ENCODE results near the gene ABCG1. TPM values are rescaled to one million over a fixed set of nuclear protein-coding genes. Genes with fewer than 3 reads are reported as not detected.

The ABCG1 gene
- total RNA-seq, 6 experiments from 2014 or later: 3.3 to 9.8 (median 4.8) TPM

DNA sequence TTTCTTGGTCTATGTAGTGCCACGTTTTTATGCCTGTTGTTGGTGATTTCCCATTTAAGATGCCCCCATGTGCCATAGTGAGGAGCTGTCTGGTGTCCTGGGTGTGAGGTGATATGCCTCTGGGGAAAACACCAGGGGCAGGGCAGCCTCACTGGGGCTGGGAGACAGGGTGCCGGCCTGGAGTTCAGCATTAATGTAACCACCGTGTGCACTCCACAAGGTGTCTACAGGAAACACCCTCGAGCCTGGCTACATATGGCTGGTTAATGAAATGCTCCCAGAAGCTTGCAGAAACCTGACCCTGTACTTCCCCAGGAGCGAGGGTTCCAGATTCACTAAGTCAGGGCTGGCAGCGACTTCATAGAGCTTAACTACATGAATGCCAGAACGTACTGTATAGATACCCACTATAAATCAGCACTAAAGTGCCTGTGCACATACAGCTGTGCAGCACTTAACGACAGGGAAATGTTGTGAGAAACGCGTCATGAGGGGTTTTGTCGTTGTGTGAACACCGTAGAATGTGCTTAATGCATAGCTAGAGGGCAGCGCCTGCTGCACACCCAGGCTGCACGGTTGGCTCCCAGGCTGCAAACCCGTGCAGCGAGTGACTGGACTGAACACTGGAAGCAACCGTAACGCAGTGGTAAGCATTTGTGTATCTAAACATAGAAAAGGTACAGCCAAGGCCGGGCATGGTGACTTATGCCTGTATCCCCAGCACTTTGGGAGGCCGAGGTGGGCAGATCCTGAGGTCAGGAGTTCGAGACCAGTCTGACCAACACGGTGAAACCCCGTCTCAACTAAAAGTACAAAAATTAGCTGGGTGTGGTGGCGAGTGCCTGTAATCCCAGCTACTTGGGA lies 121.5 kb downstream of the ABCG1 start:
- DNase-seq (peak in 1 of 3 donors; percentile 23), ATAC-seq (no peak)
- no peak overlapping the region for H3K4me3 ChIP-seq
- H3K9me3 ChIP-seq: no peaks in the 10 kb centered on the region
- intact Hi-C loops (cut with DNase I): no loop called here
- no peaks in the 10 kb centered on the region for H3K36me3 ChIP-seq
- H3K4me1 ChIP-seq: no peaks in the 10 kb centered on the region
- WGBS (ENCODE audit: insufficient coverage, low coverage, low lambda C conversion rate, missing lambda C conversion rate): 85% methylated on average over 19 of the region's 24 CpGs
- TF ChIP-seq, protein P1, sequence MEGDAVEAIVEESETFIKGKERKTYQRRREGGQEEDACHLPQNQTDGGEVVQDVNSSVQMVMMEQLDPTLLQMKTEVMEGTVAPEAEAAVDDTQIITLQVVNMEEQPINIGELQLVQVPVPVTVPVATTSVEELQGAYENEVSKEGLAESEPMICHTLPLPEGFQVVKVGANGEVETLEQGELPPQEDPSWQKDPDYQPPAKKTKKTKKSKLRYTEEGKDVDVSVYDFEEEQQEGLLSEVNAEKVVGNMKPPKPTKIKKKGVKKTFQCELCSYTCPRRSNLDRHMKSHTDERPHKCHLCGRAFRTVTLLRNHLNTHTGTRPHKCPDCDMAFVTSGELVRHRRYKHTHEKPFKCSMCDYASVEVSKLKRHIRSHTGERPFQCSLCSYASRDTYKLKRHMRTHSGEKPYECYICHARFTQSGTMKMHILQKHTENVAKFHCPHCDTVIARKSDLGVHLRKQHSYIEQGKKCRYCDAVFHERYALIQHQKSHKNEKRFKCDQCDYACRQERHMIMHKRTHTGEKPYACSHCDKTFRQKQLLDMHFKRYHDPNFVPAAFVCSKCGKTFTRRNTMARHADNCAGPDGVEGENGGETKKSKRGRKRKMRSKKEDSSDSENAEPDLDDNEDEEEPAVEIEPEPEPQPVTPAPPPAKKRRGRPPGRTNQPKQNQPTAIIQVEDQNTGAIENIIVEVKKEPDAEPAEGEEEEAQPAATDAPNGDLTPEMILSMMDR (IDR thresholded peaks at IDR 0.05): no peak
- TF ChIP-seq POLR2A (IDR thresholded peaks at IDR 0.05): no peak
- H3K27me3 ChIP-seq: peaks cover 0 to 5% of the 10 kb centered on the region in 2 donors
- no peak overlapping the region for H3K27ac ChIP-seq

DNA sequence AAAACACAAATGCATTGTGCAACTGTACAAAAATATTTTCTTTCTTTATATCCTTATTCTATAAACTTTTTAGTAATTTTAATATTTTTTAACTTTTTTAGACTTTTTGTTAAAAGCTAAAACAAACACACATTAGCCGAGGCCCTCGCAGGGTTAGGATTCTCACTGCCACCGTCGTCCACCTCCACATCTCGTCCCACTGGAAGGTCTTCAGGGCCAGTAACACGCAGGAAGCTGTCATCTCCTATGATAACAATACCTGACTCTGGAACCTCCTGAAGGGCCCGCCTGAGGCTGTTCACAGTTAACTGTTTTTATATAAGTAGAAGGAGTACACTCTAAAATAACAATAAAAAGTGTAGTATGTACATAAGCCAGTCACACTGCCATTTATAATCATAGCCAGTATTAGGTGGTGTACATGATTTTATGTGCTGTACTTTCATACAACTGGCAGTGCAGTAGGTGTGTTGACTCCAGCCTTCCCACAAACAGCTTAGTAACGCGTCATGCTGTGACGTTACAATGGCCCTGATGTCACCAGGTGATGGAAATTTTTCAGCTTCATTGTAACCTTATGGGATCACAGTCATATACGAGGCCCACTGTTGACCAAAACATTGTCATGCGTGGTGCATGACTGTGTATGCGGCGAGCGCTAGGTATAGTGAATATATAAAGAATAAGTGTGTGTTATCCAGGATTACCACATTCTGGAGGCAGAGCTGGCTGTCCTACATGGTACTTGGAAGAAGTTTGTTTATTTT lies 123.0 kb downstream of the ABCG1 start:
- intact Hi-C loops (cut with DNase I): no loop called here
- WGBS (ENCODE audit: insufficient coverage, low coverage, low lambda C conversion rate, missing lambda C conversion rate): 92% methylated on average over 14 of the region's 15 CpGs
- Histone ChIP-seq H3K27me3 (no peaks in the 10 kb centered on the region), H3K4me1 (no peaks in the 10 kb centered on the region), H3K36me3 (no peaks in the 10 kb centered on the region), H3K9me3 (no peaks in the 10 kb centered on the region), H3K27ac (no peak overlapping the region), H3K4me3 (no peak overlapping the region)
- no peak for TF ChIP-seq POLR2A (IDR thresholded peaks at IDR 0.05)
- TF ChIP-seq, protein P1 (IDR thresholded peaks at IDR 0.05): no peak
- DNase-seq: peak in 1 of 3 donors; percentile 8
- ATAC-seq: no peak

DNA sequence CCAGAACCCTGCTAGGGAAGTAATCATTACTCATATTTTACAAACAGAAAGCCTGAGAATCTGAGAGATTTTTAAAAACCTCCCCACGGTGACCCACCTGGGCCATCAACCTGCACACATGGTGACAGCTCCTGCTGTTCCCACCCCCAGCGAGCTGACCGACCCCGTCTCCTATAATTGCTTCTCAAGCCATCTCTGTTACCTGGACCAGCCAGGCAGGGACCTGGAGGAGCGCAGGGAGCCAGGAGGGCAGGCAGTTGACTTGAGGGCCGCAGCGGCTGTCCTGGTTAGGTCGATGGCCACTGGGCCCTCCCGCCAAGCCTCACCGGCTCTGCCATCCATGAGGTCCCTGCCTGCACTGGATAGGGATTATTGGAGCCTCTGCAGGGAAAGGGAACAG lies 124.2 kb downstream of the ABCG1 start:
- no peaks in the 10 kb centered on the region for H3K36me3 ChIP-seq
- TF ChIP-seq POLR2A (IDR thresholded peaks at IDR 0.05): no peak
- TF ChIP-seq, protein P1 (IDR thresholded peaks at IDR 0.05): no peak
- 63% methylated on average over 9 of the region's 10 CpGs for WGBS (ENCODE audit: insufficient coverage, low coverage, low lambda C conversion rate, missing lambda C conversion rate)
- intact Hi-C loops (cut with DNase I): no loop called here
- ATAC-seq: no peak
- H3K9me3 ChIP-seq: no peaks in the 10 kb centered on the region
- H3K4me1 ChIP-seq: no peaks in the 10 kb centered on the region
- H3K4me3 ChIP-seq: no peak overlapping the region
- H3K27me3 ChIP-seq: no peaks in the 10 kb centered on the region
- DNase-seq: peak in 1 of 3 donors; percentile 13
- H3K27ac ChIP-seq: no peak overlapping the region

DNA sequence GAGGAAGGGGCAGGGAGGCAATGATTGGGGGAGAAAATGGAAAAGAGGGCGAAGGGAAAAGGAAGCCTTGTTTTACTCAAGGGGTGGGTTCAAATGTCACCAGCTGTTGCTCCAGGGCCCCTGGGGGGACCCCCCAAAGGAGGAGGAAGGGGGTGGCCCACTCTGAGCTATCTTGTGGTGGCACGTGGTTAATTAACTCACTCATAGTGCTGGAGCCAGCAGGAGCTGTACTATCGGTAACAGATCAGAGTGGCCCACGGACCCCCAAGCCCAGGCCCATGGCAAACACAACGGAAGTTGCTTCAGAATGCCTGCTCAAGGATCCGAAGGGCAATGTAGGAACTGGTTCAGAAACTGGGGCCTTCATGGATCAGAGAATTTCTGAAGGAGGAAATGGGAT lies 124.6 kb downstream of the ABCG1 start:
- H3K27ac ChIP-seq: no peak overlapping the region
- no peak for TF ChIP-seq POLR2A (IDR thresholded peaks at IDR 0.05)
- TF ChIP-seq, protein P1 (IDR thresholded peaks at IDR 0.05): no peak
- 85% methylated on average over 3 of the region's 6 CpGs for WGBS (ENCODE audit: insufficient coverage, low coverage, low lambda C conversion rate, missing lambda C conversion rate)

More for the DNA sequence above, 124.6 kb downstream of the ABCG1 start:
- Histone ChIP-seq H3K4me1 (no peaks in the 10 kb centered on the region), H3K4me3 (no peak overlapping the region), H3K9me3 (no peaks in the 10 kb centered on the region), H3K27me3 (no peaks in the 10 kb centered on the region), H3K36me3 (no peaks in the 10 kb centered on the region)
- peak in 1 of 3 donors; percentile 24 for DNase-seq
- intact Hi-C loops (cut with DNase I): no loop called here
- no peak for ATAC-seq
